ENCODE results near the gene WDR38. TPM values are rescaled to one million over a fixed set of nuclear protein-coding genes. Genes with fewer than 3 reads are reported as not detected.

WDR38 gene
- total RNA-seq, 1 donor from 2014 or later = not detected

Other genes starting within 250 kb of the WDR38 start
- gene NR6A1, start 82.1 kb upstream of the WDR38 start, total RNA-seq = 2.2 TPM
- 46.4 TPM for gene OLFML2A, start 76.3 kb upstream of the WDR38 start, total RNA-seq
- gene RPL35, start 8.5 kb downstream of the WDR38 start, total RNA-seq = 610 TPM
- gene ARPC5L, start 8.7 kb downstream of the WDR38 start, total RNA-seq = 53.8 TPM
- gene GOLGA1, start 87.6 kb downstream of the WDR38 start, total RNA-seq = 22.1 TPM